GM23338 (cell line): ENCODE measurements around the gene DNTTIP2. TPM values are rescaled to one million over a fixed set of nuclear protein-coding genes. Genes with fewer than 3 reads are reported as not detected.

Experiments
- ATAC-seq: fragments of 200-7000 bp; cut with Tn5 transposase; 3 replicates; pipeline ENCODE4 v1.9.1; 2020
- DNase-seq: peaks from one replicate; pipeline ENCODE4 v3.0.0-alpha.2; 2015; ENCODE audit warnings: low spot score
- H2AFZ ChIP-seq: fragments of 200-600 bp; sonication (generic); 2 replicates; pipeline ENCODE4 v1.8.0; 2016; ENCODE audit warnings: antibody characterized with exemption, mild to moderate bottlenecking, moderate library complexity
- H3F3A ChIP-seq: fragments of 200-600 bp; sonication (generic); replicated peaks from 2 replicates; pipeline ENCODE4 v1.8.0; 2017; ENCODE audit warnings: antibody characterized with exemption, mixed run types, low read depth
- H3K27ac ChIP-seq: fragments of 200-600 bp; sonication (generic); 2 replicates; pipeline ENCODE4 v1.6.1; 2016; ENCODE audit warnings: low read depth
- H3K27me3 ChIP-seq: fragments of 200-600 bp; sonication (generic); 2 replicates; pipeline ENCODE4 v1.8.0; 2016; ENCODE audit warnings: mild to moderate bottlenecking, mixed run types, moderate library complexity; ENCODE audit not compliant: insufficient read depth
- H3K36me3 ChIP-seq: fragments of 200-600 bp; sonication (generic); 2 replicates; pipeline ENCODE4 v1.8.0; 2016; ENCODE audit warnings: mild to moderate bottlenecking; ENCODE audit not compliant: insufficient read depth
- H3K4me1 ChIP-seq: fragments of 200-600 bp; sonication (generic); 2 replicates; pipeline ENCODE4 v1.8.0; 2016; ENCODE audit warnings: mild to moderate bottlenecking, moderate library complexity; ENCODE audit not compliant: insufficient read depth
- H3K4me2 ChIP-seq: fragments of 200-600 bp; sonication (generic); 2 replicates; pipeline ENCODE4 v1.7.1; 2017; ENCODE audit warnings: mixed run types
- H3K4me3 ChIP-seq: fragments of 200-600 bp; sonication (generic); 2 replicates; pipeline ENCODE4 v1.6.1; 2016; ENCODE audit warnings: mixed run types
- H3K79me2 ChIP-seq: fragments of 200-600 bp; sonication (generic); replicated peaks from 2 replicates; pipeline ENCODE4 v1.8.0; 2017; ENCODE audit warnings: mild to moderate bottlenecking; ENCODE audit not compliant: insufficient read depth
- H3K9me2 ChIP-seq: fragments of 200-600 bp; sonication (generic); 2 replicates; pipeline ENCODE4 v1.8.0; 2017; ENCODE audit not compliant: insufficient read depth
- H4K20me1 ChIP-seq: fragments of 200-600 bp; sonication (generic); replicated peaks from 2 replicates; pipeline ENCODE4 v1.8.0; 2017; ENCODE audit warnings: mild to moderate bottlenecking; ENCODE audit not compliant: insufficient read depth
- H3K27ac Mint-ChIP-seq: 2 replicates; pipeline ENCODE4 v1.8.0; 2020; ENCODE audit warnings: inconsistent platforms, mild to moderate bottlenecking, moderate library complexity, mixed read lengths
- H3K27me3 Mint-ChIP-seq: 3 replicates; pipeline ENCODE4 v1.8.0; 2022; ENCODE audit warnings: low read depth, mild to moderate bottlenecking, moderate library complexity, mixed read lengths, inconsistent platforms; ENCODE audit not compliant: insufficient read depth, poor library complexity
- H3K36me3 Mint-ChIP-seq: 3 replicates; pipeline ENCODE4 v1.8.0; 2021; ENCODE audit warnings: low read depth, mild to moderate bottlenecking, inconsistent platforms, moderate library complexity, mixed read lengths
- H3K4me1 Mint-ChIP-seq: 3 replicates; pipeline ENCODE4 v1.8.0; 2020; ENCODE audit warnings: mild to moderate bottlenecking, inconsistent platforms, mixed read lengths
- H3K4me3 Mint-ChIP-seq: 3 replicates; pipeline ENCODE4 v1.8.0; 2021; ENCODE audit warnings: moderate library complexity, mild to moderate bottlenecking, inconsistent platforms, mixed read lengths
- H3K9me3 Mint-ChIP-seq: 3 replicates; pipeline ENCODE4 v1.8.0; 2020; ENCODE audit warnings: moderate library complexity, mild to moderate bottlenecking, inconsistent platforms, mixed read lengths
- CREB1 ChIP-seq: fragments of 250-450 bp; sonication (Bioruptor Pico); IDR thresholded peaks from 2 replicates; pipeline ENCODE4 v1.5.0; 2020; ENCODE audit warnings: low read depth, mild to moderate bottlenecking, moderate library complexity
- CTCF ChIP-seq, 2 experiments: fragments of 200-600 bp in 1 of 2; sonication (generic) in 1 of 2; conservative IDR thresholded peaks; 2 replicates each; pipeline versions ENCODE4 v1.5.1 to v1.6.1; 2016 to 2017; ENCODE audit warnings: antibody characterized with exemption in 2 of 2, low read depth in 2 of 2, mild to moderate bottlenecking in 2 of 2, moderate library complexity in 1 of 2
- EZH2 ChIP-seq: fragments of 200-600 bp; sonication (generic); IDR thresholded peaks from one replicate; pipeline ENCODE4 v1.8.0; 2017; ENCODE audit warnings: antibody characterized with exemption, mild to moderate bottlenecking, low read depth; ENCODE audit not compliant: unreplicated experiment
- EZH2phosphoT487 ChIP-seq: fragments of 200-600 bp; sonication (generic); IDR thresholded peaks from one replicate; pipeline ENCODE4 v1.8.1; 2018; ENCODE audit warnings: antibody characterized with exemption; ENCODE audit not compliant: unreplicated experiment
- JUNB ChIP-seq: IDR thresholded peaks from one replicate; pipeline ENCODE4 v1.6.1; 2016; ENCODE audit warnings: antibody characterized with exemption; ENCODE audit not compliant: unreplicated experiment
- NANOG ChIP-seq: IDR thresholded peaks from 2 replicates; pipeline ENCODE4 v1.6.1; 2016; ENCODE audit warnings: antibody characterized with exemption, borderline replicate concordance
- POLR2AphosphoS5 ChIP-seq: IDR thresholded peaks from 2 replicates; pipeline ENCODE4 v1.6.1; 2016; ENCODE audit warnings: antibody characterized with exemption, low read depth
- STAT1 ChIP-seq: IDR thresholded peaks from one replicate; pipeline ENCODE4 v1.6.1; 2016; ENCODE audit warnings: antibody characterized with exemption; ENCODE audit not compliant: unreplicated experiment
- ZNF114 ChIP-seq: fragments of 250-450 bp; sonication (Bioruptor Pico); IDR thresholded peaks from 2 replicates; pipeline ENCODE4 v1.5.0; 2020; ENCODE audit warnings: mild to moderate bottlenecking, moderate library complexity
- ZNF331 ChIP-seq: fragments of 250-450 bp; sonication (Bioruptor Pico); IDR thresholded peaks from 2 replicates; pipeline ENCODE4 v1.5.0; 2020; ENCODE audit warnings: low read depth, mild to moderate bottlenecking, moderate library complexity
- ZNF462 ChIP-seq: fragments of 250-450 bp; sonication (Bioruptor Pico); IDR thresholded peaks from 2 replicates; pipeline ENCODE4 v1.5.0; 2020; ENCODE audit warnings: mild to moderate bottlenecking, moderate library complexity
- polyA plus RNA-seq: library from polyadenylated mRNA; unstranded; fragments of >200 nt; fragmentation: Nextera tagmentation; extraction: Ambion mirVana; gene quantifications from 2 replicates; pipeline ENCODE4 v1.2.1, GENCODE V29; 2016
- total RNA-seq: library from RNA; depleted of rRNA; stranded (reverse); fragments of >200 nt; shearing (Covaris generic); gene quantifications from 2 replicates; pipeline ENCODE4 v1.2.3, GENCODE V29; 2014
- TF ChIP-seq, protein P1 (sequence below): IDR thresholded peaks from 2 replicates; pipeline ENCODE4 v1.6.1; 2016; ENCODE audit warnings: antibody characterized with exemption
- TF ChIP-seq, protein P2 (sequence below): IDR thresholded peaks from one replicate; pipeline ENCODE4 v1.6.1; 2018; ENCODE audit warnings: antibody characterized with exemption; ENCODE audit not compliant: unreplicated experiment

Gene DNTTIP2
- total and polyA plus RNA-seq, 2 experiments from 2014 or later = 48.1 to 91.3 TPM

DNA sequence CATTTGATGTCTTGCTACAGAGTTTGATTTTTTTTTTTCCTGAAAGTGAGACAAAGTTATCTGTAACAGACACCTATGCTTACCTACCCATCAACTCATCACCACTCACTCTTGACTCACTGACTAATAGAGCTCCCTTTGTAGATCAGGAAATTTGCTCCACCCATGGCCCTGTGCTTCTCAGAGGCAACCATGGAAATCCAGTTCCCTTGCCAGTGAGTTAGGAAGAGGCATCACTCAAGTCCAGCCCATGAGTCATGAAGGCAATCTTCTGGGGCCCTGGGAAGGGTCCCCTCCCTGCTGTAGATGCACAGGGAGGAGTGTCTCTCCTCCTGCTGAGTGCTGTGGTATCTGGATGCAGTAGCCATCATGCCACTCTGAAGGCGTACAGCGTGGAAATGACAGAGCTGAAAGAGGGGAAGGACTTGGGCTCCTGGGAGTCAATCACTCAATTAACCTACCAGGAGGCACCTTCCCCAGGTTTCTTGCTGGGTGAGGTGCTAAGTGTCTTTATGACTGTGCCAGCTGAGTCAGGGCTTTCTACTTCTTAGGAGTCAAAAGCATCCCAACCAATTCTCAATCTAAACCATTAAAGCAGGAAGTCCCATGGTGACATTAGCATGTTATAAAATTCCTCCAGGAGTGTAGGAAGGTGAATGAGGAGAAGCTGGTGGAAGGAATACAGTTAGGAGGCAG lies 56.1 kb downstream of the DNTTIP2 start:
- no peak overlapping the region for H3K27ac Mint-ChIP-seq
- H3K27me3 ChIP-seq = no peaks in the 10 kb centered on the region
- H3K9me2 ChIP-seq = peaks cover 31% of the 10 kb centered on the region
- TF ChIP-seq ZNF462 (CRISPR knock-in tag) (no peak), EZH2 (no peak), STAT1 (no peak), CREB1 (CRISPR knock-in tag) (no peak), NANOG (no peak), ZNF114 (no peak), CTCF (conservative IDR thresholded peaks at IDR 0.05; ENCODE audit: low read depth in 2 of 2) (no peak), POLR2AphosphoS5 (no peak), JUNB (no peak), ZNF331 (CRISPR knock-in tag) (no peak), EZH2phosphoT487 (no peak)
- TF ChIP-seq, protein P1, sequence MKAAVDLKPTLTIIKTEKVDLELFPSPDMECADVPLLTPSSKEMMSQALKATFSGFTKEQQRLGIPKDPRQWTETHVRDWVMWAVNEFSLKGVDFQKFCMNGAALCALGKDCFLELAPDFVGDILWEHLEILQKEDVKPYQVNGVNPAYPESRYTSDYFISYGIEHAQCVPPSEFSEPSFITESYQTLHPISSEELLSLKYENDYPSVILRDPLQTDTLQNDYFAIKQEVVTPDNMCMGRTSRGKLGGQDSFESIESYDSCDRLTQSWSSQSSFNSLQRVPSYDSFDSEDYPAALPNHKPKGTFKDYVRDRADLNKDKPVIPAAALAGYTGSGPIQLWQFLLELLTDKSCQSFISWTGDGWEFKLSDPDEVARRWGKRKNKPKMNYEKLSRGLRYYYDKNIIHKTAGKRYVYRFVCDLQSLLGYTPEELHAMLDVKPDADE = no peak
- TF ChIP-seq, protein P2, sequence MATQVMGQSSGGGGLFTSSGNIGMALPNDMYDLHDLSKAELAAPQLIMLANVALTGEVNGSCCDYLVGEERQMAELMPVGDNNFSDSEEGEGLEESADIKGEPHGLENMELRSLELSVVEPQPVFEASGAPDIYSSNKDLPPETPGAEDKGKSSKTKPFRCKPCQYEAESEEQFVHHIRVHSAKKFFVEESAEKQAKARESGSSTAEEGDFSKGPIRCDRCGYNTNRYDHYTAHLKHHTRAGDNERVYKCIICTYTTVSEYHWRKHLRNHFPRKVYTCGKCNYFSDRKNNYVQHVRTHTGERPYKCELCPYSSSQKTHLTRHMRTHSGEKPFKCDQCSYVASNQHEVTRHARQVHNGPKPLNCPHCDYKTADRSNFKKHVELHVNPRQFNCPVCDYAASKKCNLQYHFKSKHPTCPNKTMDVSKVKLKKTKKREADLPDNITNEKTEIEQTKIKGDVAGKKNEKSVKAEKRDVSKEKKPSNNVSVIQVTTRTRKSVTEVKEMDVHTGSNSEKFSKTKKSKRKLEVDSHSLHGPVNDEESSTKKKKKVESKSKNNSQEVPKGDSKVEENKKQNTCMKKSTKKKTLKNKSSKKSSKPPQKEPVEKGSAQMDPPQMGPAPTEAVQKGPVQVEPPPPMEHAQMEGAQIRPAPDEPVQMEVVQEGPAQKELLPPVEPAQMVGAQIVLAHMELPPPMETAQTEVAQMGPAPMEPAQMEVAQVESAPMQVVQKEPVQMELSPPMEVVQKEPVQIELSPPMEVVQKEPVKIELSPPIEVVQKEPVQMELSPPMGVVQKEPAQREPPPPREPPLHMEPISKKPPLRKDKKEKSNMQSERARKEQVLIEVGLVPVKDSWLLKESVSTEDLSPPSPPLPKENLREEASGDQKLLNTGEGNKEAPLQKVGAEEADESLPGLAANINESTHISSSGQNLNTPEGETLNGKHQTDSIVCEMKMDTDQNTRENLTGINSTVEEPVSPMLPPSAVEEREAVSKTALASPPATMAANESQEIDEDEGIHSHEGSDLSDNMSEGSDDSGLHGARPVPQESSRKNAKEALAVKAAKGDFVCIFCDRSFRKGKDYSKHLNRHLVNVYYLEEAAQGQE = no peak
- H3K9me3 Mint-ChIP-seq = no peaks in the 10 kb centered on the region; the same call in 2 of the 3 replicates
- H3K4me1 ChIP-seq = peaks cover 18% of the 10 kb centered on the region
- H3F3A ChIP-seq = no peaks in the 10 kb centered on the region
- peaks cover 44% of the 10 kb centered on the region for H3K4me1 Mint-ChIP-seq
- peaks cover 3% of the 10 kb centered on the region; the same call in 2 of the 3 replicates for H3K36me3 Mint-ChIP-seq
- no peaks in the 10 kb centered on the region for H4K20me1 ChIP-seq
- ATAC-seq (no peak), DNase-seq (no peak)
- H3K4me3 Mint-ChIP-seq = no peak overlapping the region
- no peak overlapping the region for H3K4me3 ChIP-seq
- no peaks in the 10 kb centered on the region for H3K36me3 ChIP-seq
- H3K27me3 Mint-ChIP-seq = peaks cover 4% of the 10 kb centered on the region
- H3K27ac ChIP-seq = no peak overlapping the region
- no peak overlapping the region for H3K4me2 ChIP-seq
- H3K79me2 ChIP-seq = no peaks in the 10 kb centered on the region
- no peak overlapping the region for H2AFZ ChIP-seq
